ENCODE results near the gene SHF.

GRCh38 chr15:45146405-45146804 lies 41.4 kb downstream of the SHF start:
- TF ChIP-seq CTCF (IDR thresholded peaks at IDR 0.05) (no peak), POLR2A (IDR thresholded peaks at IDR 0.05) (no peak)
